Transverse colon (tissue), 4 donors: ENCODE measurements around the gene TTC29. TPM values are rescaled to one million over a fixed set of nuclear protein-coding genes. Genes with fewer than 3 reads are reported as not detected.
"Not testable (repeated sequence)": the region's sequence is repeated elsewhere in the genome, so short reads cannot be mapped to it uniquely, and the experiment has no call there.

Experiments
- DNase-seq: peaks from one replicate; pipeline ENCODE4 v3.0.0-alpha.2; 2019
- H3K27ac ChIP-seq, 4 donors: fragments of 200-600 bp; sonication (generic); 2 replicates each; pipeline ENCODE4 v1.5.1; 2016 to 2018; ENCODE audit warnings: inconsistent platforms in 4 of 4
- H3K27me3 ChIP-seq: fragments of 200-600 bp; sonication (generic); 2 replicates; pipeline ENCODE4 v1.5.1; 2017; ENCODE audit warnings: inconsistent platforms
- H3K36me3 ChIP-seq, 4 donors: fragments of 200-600 bp; sonication (generic); 2 replicates each; pipeline ENCODE4 v1.5.1; 2017 to 2019; ENCODE audit warnings: inconsistent platforms in 4 of 4
- H3K4me1 ChIP-seq, 4 donors: fragments of 200-600 bp; sonication (generic); 2 replicates each; pipeline ENCODE4 v1.5.1; 2017 to 2020; ENCODE audit warnings: inconsistent platforms in 4 of 4
- H3K4me3 ChIP-seq, 4 donors: fragments of 200-600 bp; sonication (generic); 1 replicate in 1 of 4; 2 replicates in 3 of 4; pipeline versions ENCODE4 v1.5.1 to v1.6.1; 2017 to 2019; ENCODE audit warnings: inconsistent platforms in 4 of 4
- H3K9me3 ChIP-seq, 2 donors: fragments of 200-600 bp; sonication (generic); 2 replicates each; pipeline ENCODE4 v1.5.1; 2017 to 2019; ENCODE audit warnings: inconsistent platforms in 2 of 2
- CTCF ChIP-seq, 5 experiments: fragments of 200-600 bp in 3 of 5; fragments of 450-650 bp in 2 of 5; sonication (generic) in 3 of 5; IDR thresholded peaks; 1 replicate in 2 of 5; 2 replicates in 3 of 5; pipeline ENCODE4 v1.5.1; 2016 to 2017; ENCODE audit warnings: antibody characterized with exemption in 5 of 5, inconsistent platforms in 3 of 5, mild to moderate bottlenecking in 2 of 5, moderate library complexity in 1 of 5
- EP300 ChIP-seq: sonication (generic); formaldehyde crosslinking; IDR thresholded peaks from one replicate; pipeline ENCODE4 v1.6.1; 2017; ENCODE audit warnings: antibody characterized with exemption, low read depth
- POLR2A ChIP-seq: fragments of 450-650 bp; IDR thresholded peaks from one replicate; pipeline ENCODE4 v1.6.1; 2016; ENCODE audit warnings: antibody characterized with exemption, mild to moderate bottlenecking, moderate library complexity
- POLR2AphosphoS5 ChIP-seq, 3 donors: sonication (generic); formaldehyde crosslinking; IDR thresholded peaks; one replicate each; pipeline ENCODE4 v1.6.1; 2016; ENCODE audit warnings: antibody characterized with exemption in 3 of 3
- WGBS, 2 donors: methylation state at CpG; one replicate each; pipeline ENCODE4 v1.1.5; 2018; ENCODE audit warnings: low coverage in 1 of 2; 5-methylcytosine and 5-hydroxymethylcytosine counted together
- in situ Hi-C, 4 donors: fragments of 200-750 bp; cut with MboI; loops; one replicate each; pipeline versions ENCODE4 v1.15.0 to v1.15.1; 2017; ENCODE audit warnings: low sequenced_read_pairs in 3 of 4, low pct_ligation_motif_present in 1 of 4, low pct_unique_long_range_greater_than_20kb in 1 of 4
- intact Hi-C: fragments of 100-400 bp; cut with DNase I; formaldehyde crosslinking; loops from one replicate; pipeline ENCODE4 v1.15.1; 2023; ENCODE audit warnings: low total_unique reads
- total RNA-seq, 4 donors: library from RNA; depleted of rRNA; stranded (reverse); fragments of >200 nt; gene quantifications; one replicate each; pipeline ENCODE4 v1.1.0, GENCODE V29; 2016

The TTC29 gene
- total RNA-seq, 4 donors from 2014 or later, result not detected

DNA sequence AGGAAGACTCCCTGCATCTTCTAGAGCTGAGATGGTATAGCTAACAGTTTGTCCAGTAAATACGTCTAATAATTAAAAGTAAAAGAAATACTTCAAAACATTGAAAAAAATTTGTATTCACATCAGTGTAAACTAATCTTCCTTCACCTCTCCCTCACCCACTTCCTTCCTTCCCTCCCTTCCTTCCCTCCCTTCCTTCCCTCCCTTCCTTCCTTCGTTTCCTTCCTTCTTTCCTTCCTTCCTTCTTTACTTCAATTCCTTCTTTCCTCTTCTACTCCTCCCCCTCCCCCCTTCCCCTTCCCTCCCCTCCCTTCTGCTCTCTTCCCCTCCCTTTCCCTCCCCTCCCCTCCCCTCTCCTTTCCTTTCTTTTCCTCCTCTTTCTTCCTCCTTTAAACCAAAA lies 203.2 kb downstream of the TTC29 start:
- intact Hi-C loops (no loop called here), in situ Hi-C loops (no loop called here)
- no peak for DNase-seq
- no peaks in the 10 kb centered on the region for H3K36me3 ChIP-seq
- no peaks in the 10 kb centered on the region for H3K27me3 ChIP-seq
- TF ChIP-seq CTCF (IDR thresholded peaks at IDR 0.05) (no peak), POLR2A (no peak)
- H3K27ac ChIP-seq, result no peak overlapping the region
- no peaks in the 10 kb centered on the region for H3K4me1 ChIP-seq
- H3K4me3 ChIP-seq, result no peak overlapping the region
- no peaks in the 10 kb centered on the region for H3K9me3 ChIP-seq
- WGBS, 2 donors, result 64 to 82% methylated on average over 1 to 2 of the region's 2 CpGs

GRCh38 chr4:146739182-146739581 lies 206.5 kb downstream of the TTC29 start:
- H3K36me3 ChIP-seq, result no peaks in the 10 kb centered on the region
- no peaks in the 10 kb centered on the region for H3K4me1 ChIP-seq
- no peaks in the 10 kb centered on the region for H3K9me3 ChIP-seq
- TF ChIP-seq EP300 (no peak), POLR2AphosphoS5 (IDR thresholded peaks at IDR 0.05) (no peak), CTCF (IDR thresholded peaks at IDR 0.05) (no peak), POLR2A (no peak)
- no peaks in the 10 kb centered on the region for H3K27me3 ChIP-seq
- DNase-seq, result no peak
- intact Hi-C loops, result no loop called here
- no peak overlapping the region for H3K4me3 ChIP-seq
- 70 to 76% methylated on average over 3 of the region's 3 CpGs for WGBS, 2 donors
- in situ Hi-C loops, result no loop called here
- H3K27ac ChIP-seq, result no peak overlapping the region

DNA sequence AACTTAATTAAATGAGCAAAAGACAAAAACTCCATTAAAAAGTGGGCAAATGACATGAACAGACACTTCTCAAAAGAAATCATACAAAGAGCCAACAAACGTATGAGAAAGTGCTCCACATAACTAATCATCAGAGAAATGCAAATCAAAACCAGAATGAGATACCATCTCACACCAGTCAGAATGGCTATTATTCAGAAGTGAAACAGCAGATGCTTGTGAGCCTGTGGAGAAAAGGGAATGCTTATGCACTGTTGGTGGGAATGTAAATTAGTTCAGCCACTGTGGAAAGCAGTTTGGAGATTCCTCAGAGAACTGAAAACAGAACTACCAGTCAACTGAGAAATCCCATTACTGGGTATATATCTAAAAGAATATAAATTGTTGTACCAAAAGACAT lies 222.1 kb downstream of the TTC29 start:
- H3K4me1 ChIP-seq, H3K36me3 ChIP-seq, intact Hi-C loops, H3K4me3 ChIP-seq, H3K27ac ChIP-seq, in situ Hi-C loops, DNase-seq, H3K9me3 ChIP-seq, H3K27me3 ChIP-seq: not testable (repeated sequence)
- 46 to 50% methylated on average over 1 of the region's 1 CpG for WGBS, 2 donors

- H3K27ac ChIP-seq, result no peak overlapping the region
- no peaks in the 10 kb centered on the region for H3K27me3 ChIP-seq
- H3K9me3 ChIP-seq, result no peaks in the 10 kb centered on the region
- in situ Hi-C loops (no loop called here), intact Hi-C loops (no loop called here)
- no peaks in the 10 kb centered on the region for H3K36me3 ChIP-seq
- no peak for DNase-seq
- WGBS, 2 donors, result 86 to 90% methylated on average over 3 of the region's 3 CpGs
- TF ChIP-seq CTCF (IDR thresholded peaks at IDR 0.05), result no peak
- no peak for TF ChIP-seq POLR2AphosphoS5 (IDR thresholded peaks at IDR 0.05)
- no peak overlapping the region for H3K4me3 ChIP-seq
- no peaks in the 10 kb centered on the region for H3K4me1 ChIP-seq
Observed at GRCh38 chr4:146709956-146710355, 235.7 kb downstream of the TTC29 start.

- intact Hi-C loops, result loop anchor here (5.0 kb wide), 1 partner anchor 1967 kb away; no protein-coding TSS in a partner anchor
Observed at GRCh38 chr4:146699910-146700309, 245.8 kb downstream of the TTC29 start.

More at GRCh38 chr4:146699910-146700309, 245.8 kb downstream of the TTC29 start:
- in situ Hi-C loops, result no loop called here
- H3K4me1 ChIP-seq, result no peaks in the 10 kb centered on the region
- TF ChIP-seq EP300, result no peak
- no peak for TF ChIP-seq POLR2A
- TF ChIP-seq CTCF (IDR thresholded peaks at IDR 0.05), result no peak
- no peak for TF ChIP-seq POLR2AphosphoS5 (IDR thresholded peaks at IDR 0.05)
- no peak overlapping the region for H3K4me3 ChIP-seq
- no peak overlapping the region for H3K27ac ChIP-seq
- 90% methylated on average over 8 of the region's 8 CpGs for WGBS, 2 donors
- no peaks in the 10 kb centered on the region for H3K9me3 ChIP-seq
- H3K36me3 ChIP-seq, result no peaks in the 10 kb centered on the region
- no peak for DNase-seq
- H3K27me3 ChIP-seq, result no peaks in the 10 kb centered on the region
